ENCODE results near the gene MZF1.

MZF1 gene

GRCh38 chr19:58561373-58562121 lies 11.6 kb downstream of the MZF1 start:
- TF ChIP-seq, protein P1, sequence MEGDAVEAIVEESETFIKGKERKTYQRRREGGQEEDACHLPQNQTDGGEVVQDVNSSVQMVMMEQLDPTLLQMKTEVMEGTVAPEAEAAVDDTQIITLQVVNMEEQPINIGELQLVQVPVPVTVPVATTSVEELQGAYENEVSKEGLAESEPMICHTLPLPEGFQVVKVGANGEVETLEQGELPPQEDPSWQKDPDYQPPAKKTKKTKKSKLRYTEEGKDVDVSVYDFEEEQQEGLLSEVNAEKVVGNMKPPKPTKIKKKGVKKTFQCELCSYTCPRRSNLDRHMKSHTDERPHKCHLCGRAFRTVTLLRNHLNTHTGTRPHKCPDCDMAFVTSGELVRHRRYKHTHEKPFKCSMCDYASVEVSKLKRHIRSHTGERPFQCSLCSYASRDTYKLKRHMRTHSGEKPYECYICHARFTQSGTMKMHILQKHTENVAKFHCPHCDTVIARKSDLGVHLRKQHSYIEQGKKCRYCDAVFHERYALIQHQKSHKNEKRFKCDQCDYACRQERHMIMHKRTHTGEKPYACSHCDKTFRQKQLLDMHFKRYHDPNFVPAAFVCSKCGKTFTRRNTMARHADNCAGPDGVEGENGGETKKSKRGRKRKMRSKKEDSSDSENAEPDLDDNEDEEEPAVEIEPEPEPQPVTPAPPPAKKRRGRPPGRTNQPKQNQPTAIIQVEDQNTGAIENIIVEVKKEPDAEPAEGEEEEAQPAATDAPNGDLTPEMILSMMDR (IDR thresholded peaks at IDR 0.05; ENCODE audit: low read depth, low read length, missing control alignments) = no peak
- no peak overlapping the region for H3K4me3 ChIP-seq (ENCODE audit: low read depth, low read length)
- DNase-seq (ENCODE audit: low read depth) = no peak
- in situ Hi-C loops (cut with HindIII; ENCODE audit: low sequenced_read_pairs) = no loop called here

- no peak for DNase-seq (ENCODE audit: low read depth)
- H3K4me3 ChIP-seq (ENCODE audit: low read depth, low read length) = no peak overlapping the region
- TF ChIP-seq, protein P1 (IDR thresholded peaks at IDR 0.05; ENCODE audit: low read depth, low read length, missing control alignments) = no peak
- in situ Hi-C loops (cut with HindIII; ENCODE audit: low sequenced_read_pairs) = no loop called here
These were observed 12.2 kb downstream of the MZF1 start for GRCh38 chr19:58560921-58561320.

DNA sequence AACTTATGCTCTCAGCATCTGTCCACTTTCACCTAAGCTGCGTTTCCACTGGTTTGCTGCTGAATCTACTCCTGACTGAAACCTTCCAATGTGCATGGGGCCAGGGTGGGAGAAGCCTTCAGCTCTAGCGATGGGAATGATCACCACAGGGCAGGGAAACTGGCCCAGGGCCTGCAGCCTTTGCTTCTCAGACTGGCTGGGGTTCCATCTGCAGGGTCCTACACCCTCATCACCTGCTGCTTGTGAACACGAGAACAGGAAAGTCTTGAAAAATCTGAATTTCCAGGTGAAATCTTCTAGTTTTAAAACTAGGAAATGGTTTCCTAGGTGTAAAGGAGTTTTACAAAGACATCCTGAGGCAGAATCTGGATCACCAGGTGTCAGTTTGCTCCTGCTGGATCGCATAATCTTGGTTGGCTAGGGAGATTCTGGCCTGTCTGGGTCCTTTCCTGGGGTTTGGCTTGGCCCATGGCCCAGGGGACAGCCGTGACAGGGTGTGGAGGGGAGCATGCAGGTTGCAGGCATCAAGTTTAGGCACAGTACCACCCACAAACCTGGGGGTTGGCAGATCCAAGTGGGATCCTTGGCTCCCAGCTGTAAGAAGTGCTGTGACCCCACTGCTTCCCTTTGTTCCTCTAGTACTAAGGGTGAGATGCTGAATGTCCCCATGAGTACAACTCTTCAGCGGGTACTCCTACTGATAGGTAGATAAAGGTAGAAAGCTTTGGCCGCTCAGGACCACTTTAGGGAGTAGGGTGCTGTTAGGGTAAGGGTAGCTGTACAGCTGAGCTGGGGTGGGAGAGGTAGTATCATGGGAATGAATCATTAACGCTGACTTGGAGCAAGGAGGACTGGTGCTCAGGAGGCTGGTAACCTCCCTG lies 12.9 kb downstream of the MZF1 start:
- DNase-seq (ENCODE audit: low read depth) = no peak
- H3K4me3 ChIP-seq (ENCODE audit: low read depth, low read length) = peak overlapping the region; percentile 78
- in situ Hi-C loops (cut with HindIII; ENCODE audit: low sequenced_read_pairs) = no loop called here
- TF ChIP-seq, protein P1 (IDR thresholded peaks at IDR 0.05; ENCODE audit: low read depth, low read length, missing control alignments) = no peak

DNA sequence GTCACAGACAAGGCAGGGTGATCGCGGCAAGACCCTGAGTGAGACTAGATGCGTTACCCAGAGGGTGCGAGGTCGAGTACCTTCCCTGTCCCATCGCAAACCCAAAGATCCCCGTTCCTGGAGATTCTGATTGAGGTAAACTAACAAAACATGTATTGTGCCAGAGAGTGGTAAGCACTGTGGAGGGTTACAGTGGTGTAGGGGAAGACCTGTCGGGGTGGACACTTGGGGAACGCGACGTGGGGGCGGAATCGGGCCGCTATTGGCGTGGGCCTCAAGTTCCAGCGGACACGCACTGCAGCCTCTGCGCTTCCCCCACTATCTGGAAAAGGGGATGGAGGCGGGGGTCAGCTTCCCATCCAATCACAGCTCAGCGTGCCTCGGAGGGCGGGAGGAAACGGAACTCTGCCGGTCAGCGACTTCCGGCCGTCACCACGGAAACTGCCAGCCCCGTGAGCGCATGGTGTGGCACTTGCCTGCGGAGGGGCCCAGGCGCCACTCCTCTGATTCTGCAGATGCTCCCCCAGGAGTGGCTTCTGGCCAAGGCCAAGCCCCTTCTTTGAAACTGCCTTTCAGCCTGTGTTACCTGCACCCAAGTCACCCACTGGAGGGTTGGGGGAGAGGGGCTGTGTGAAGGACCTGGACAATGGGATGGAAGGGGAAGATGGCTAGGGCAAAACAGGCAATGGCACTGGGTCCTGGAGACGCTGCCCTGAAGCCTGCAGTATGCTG lies 13.7 kb downstream of the MZF1 start:
- DNase-seq (ENCODE audit: low read depth) = peak; percentile 60
- TF ChIP-seq, protein P1 (IDR thresholded peaks at IDR 0.05; ENCODE audit: low read depth, low read length, missing control alignments) = no peak
- in situ Hi-C loops (cut with HindIII; ENCODE audit: low sequenced_read_pairs) = no loop called here
- peak overlapping the region; percentile 78 for H3K4me3 ChIP-seq (ENCODE audit: low read depth, low read length)

- TF ChIP-seq, protein P1 (IDR thresholded peaks at IDR 0.05; ENCODE audit: low read depth, low read length, missing control alignments) = no peak
- in situ Hi-C loops (cut with HindIII; ENCODE audit: low sequenced_read_pairs) = no loop called here
These were observed 14.4 kb downstream of the MZF1 start for GRCh38 chr19:58558623-58559274.

More at GRCh38 chr19:58558623-58559274, 14.4 kb downstream of the MZF1 start:
- DNase-seq (ENCODE audit: low read depth) = peak; percentile 97
- H3K4me3 ChIP-seq (ENCODE audit: low read depth, low read length) = peak overlapping the region; percentile 78
